Measurements from ENCODE around the gene NFE2L3.
"Not testable (repeated sequence)": the region's sequence is repeated elsewhere in the genome, so short reads cannot be mapped to it uniquely, and the experiment has no call there.

The NFE2L3 gene

DNA sequence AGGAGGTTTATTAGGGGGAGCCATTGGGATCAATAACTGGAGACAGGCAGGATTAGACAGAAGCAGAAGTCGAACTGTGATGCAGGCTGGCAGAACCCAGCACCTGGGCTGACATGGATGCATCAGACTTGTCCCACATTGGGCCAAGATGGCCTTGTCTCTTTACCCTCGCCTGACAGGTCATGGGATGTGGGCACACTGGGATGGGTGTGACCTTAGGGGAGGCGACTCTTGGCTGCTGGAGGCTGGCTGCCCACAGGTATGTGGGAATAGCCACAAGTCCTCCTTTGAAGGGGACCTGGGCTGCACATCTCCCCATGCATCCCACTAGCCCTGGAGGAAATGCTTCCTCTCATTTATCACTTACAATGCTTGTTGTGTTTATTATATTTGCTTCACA, 17.3 kb downstream of the NFE2L3 start:
- DNase-seq: no peak

DNA sequence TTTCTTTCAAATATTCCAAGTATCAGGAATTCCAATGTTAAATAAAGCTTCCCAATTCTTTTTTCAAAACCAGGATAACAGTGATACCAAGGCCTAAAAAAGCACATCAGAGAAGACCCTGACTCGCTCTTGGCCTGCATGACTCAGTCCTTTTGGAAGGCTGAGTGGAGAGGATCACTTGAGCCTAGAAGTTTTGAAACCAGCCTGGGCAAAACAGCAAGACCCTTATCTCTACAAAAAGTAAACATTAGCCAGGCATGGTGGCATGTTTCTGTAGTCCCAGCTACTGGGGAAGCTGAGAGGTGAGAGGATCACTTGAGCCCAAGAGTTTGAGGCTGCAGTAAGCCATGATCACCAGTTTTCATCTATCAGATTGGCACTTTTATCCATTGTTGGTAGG, 18.7 kb downstream of the NFE2L3 start:
- DNase-seq: no peak

DNA sequence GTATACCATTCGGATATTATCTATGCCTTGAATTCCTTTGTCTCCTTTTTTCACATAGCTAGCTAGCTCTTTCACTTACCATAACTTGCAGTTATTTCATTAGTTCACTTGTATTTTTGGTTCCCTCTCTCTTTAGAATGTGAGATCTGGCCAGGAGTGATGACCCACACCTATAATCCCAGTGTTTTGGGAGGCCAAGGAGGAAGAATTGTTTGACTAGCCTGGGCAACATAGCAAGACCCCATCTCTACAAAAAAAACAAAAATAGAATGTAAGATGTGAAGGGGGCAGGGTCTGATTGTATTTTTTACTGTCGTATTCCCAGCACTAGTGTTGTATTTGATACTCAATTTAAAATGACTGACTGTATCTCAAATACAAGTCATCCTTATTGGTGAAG, 19.6 kb downstream of the NFE2L3 start:
- no peak for DNase-seq

DNA sequence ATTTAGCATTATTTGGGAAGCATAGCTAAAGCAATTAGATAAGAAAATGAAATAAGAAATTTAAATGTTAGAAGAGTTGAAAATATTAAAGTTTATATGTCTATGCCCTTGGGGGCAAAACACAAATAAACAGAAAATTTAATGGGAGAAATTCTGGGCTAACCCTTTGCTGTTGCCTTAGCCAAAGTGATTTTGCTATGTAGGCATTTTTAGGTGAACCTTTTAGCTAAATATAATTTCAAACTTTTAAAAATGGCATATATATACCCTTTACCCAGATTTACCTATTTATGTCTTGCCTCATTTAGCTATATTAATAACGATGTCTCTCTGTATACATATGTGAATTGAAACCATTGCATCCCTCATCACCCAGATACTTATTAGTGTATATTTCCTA, 20.1 kb downstream of the NFE2L3 start:
- no peak for DNase-seq

DNA sequence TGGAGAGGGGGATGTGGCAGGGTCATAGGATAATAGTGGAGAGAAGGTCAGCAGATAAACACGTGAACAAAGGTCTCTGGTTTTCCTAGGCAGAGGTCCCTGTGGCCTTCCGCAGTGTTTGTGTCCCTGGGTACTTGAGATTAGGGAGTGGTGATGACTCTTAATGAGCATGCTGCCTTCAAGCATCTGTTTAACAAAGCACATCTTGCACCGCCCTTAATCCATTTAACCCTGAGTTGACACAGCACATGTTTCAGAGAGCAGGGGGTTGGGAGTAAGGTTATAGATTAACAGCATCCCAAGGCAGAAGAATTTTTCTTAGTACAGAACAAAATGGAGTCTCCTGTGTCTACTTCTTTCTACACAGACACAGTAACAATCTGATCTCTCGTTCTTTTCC, 23.9 kb downstream of the NFE2L3 start:
- not testable (repeated sequence) for DNase-seq

DNA sequence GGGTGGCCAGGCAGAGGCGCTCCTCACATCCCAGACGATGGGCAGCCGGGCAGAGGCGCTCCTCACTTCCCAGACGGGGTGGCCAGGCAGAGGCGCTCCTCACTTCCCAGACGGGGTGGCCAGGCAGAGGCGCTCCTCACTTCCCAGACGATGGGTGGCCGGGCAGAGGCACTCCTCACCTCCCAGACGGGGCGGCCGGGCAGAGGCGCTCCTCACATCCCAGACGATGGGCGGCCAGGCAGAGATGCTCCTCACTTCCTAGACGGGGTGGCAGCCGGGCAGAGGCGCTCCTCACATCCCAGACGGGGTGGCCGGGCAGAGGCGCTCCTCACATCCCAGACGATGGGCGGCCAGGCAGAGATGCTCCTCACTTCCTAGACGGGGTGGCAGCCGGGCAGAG, 24.7 kb downstream of the NFE2L3 start:
- DNase-seq: not testable (repeated sequence)

DNA sequence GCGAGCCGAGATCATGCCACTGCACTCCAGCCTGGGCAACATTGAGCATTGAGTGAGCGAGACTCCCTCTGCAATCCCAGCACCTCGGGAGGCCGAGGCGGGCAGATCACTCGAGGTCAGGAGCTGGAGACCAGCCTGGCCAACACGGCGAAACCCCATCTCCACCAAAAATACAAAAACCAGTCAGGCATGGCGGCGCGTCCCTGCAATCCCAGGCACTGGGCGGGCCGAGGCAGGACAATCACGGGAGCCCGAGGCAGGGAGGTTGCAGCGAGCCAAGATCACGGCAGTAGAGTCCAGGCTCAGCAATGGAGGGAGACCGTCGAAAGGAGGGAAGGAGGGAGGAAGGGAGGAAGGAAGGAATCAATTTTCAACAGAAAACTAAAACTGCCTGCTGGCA, 25.3 kb downstream of the NFE2L3 start:
- DNase-seq: not testable (repeated sequence)

DNA sequence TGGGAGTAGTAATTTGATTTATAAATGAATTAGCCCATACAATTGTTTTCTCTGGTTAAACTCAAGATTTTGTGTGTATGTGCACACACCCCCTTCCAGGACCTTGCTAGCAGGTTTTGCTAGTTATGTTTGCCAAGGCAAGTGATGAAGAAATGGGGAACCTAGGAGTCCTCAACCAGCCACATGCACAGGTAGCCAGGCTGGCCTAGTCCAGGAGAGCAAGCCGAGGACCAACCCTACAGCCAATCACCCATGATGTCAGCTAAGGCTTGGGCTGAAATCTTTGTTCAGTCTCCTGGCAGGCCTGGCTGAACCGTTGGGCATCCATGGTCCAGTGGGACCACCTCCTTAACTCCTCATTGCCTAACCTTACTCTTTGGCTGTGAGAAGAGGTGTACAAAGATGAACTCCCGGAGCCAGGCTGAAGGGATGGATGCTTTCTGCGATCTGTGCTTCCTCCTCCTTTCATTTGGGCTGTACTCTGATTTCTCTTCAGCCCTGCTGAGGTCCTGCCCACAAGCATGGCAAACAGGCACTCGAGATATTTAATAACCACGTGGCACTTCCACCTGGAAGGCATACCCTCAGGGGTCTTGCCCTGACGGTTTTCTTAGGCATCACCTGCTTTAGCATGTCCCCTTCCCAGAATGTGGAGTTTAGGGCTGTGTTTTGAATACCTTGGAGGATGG, 26.4 kb downstream of the NFE2L3 start:
- DNase-seq: no peak

DNA sequence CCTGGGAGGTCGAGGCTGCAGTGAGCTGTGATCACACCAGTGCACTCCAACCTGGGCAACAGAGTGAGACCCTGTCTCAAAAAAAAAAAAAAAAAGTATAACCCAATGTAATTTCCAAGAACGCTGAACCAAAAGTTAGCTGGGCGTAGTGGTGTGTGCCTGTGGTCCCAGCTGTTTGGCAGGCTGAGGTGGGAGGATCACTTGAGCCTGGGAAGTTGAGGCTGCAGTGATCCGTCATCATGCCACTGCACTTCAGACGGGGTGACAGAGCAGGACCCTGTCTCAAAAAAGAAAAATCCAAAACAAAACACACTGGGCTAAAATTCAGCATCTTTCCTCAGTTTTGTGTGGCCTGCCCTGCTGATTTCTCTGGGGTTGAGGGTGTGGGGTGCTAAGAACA, 27.4 kb downstream of the NFE2L3 start:
- no peak for DNase-seq

DNA sequence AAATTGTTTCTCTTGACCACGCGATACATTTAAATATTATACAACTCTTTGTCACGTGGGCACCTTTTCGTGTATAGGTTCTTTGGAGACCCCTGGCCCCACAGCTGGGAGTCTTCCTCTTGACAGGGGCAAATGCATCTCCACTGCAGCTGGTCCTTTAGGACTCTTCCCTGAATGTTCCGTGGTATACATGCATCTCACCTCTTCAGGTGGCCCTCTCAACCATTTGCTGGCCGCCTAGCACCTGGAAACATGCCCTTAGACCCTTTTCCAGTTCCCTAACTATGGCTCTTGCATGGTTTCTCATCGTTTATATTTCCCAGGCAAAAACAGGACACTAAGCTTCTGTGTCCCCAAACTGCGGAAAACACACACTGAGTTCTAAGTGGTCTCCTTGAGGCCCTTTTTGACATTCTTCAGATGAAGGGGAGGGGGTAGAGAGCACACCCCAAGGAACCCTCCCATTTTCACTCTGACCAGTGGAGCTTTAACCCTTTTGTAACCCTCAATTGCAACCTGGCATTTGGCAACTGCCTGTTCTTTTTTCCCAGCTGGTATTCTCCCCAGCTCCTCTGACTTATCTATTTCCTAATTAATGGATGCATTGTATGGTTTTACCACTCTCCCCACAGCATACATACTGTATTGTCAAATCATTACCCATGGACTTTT, 28.0 kb downstream of the NFE2L3 start:
- DNase-seq: no peak

DNA sequence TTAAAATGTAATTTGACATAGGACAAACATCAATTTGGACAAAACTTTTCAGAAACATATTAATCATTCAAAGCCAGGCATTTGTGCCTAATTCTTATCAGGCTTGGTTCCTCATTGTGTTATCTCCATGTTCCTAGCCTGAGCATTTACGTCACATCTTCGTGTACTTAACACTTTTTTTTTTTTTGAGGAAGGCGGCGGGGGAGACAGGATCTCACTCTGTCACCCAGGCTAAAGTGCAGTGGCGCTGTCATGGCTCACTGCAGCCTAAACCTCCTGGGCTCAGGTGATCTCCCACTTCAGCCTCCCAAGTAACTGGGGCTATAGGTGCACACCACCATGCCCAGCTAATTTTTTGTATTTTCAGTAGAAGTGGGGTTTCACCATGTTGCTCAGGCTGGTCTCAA, 28.8 kb downstream of the NFE2L3 start:
- no peak for DNase-seq

DNA sequence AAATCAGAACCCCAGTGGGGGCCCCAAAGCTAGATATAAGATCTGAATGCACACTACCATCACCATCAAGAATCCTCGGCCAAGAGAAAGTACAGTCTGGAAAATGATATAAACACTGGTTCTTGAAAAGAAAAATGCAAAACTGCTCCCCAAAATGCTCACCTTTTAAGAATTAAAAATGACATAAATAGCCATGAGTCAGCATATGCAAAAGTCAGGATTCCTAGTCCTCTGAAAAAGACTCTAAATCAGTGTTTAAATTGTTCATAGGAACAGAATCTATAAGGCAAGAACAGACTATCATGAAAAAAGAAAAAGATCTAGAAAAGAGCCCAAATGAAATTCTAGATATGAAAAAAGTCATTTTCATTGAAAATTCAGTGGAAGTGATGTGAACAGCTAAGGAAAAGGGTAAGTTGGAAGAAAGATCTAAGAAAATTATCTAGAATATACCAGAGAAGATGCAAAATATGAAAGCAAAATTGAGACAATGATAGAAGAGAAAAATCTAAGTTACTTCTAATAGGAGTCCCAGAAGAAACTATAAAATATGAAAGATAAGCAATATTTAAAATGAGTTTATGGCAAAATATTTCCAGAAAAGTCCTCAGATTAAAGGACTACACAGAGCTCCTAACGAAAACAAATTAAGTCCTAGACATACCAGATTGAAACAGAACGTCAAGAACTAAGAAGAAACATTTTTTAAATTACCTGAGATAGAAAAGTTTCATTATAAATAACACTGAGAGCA, 29.7 kb downstream of the NFE2L3 start:
- no peak for DNase-seq

DNA sequence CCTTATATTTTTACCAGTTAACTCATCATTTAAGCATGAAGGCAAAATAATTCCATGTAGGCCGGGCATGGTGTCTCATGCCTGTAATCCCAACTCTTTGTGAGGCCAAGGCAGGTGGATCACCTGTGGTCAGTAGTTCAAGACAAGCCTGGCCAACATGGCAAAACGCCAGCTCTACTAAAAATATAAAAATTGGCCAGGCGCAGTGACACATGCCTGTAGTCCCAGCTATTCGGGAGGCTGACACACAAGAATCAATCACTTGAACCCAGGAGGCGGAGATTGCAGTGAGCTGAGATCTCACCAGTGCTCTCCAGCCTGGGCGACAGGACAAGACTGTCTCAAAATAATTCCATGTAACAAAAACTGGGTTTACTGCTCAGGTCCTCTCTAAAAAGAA, 30.3 kb downstream of the NFE2L3 start:
- no peak for DNase-seq

DNA sequence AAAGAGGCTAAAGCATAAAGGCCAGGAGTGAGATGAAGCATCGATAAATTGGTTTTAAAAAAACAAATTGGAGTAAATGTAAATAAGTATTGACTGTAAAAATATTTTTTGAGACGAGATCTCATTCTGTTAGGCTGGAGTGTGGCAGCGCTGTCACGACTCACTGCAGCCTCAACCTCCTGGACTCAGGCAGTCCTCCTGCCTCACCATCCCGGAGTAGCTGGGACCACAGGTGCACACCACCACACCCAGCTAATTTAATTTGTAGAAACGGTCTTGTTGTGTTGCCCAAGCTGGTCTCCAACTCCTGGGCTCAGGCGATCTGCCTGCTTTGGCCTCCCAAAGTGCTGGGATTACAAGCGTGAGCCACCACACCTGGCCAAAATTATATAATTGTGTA, 30.7 kb downstream of the NFE2L3 start:
- no peak for DNase-seq

DNA sequence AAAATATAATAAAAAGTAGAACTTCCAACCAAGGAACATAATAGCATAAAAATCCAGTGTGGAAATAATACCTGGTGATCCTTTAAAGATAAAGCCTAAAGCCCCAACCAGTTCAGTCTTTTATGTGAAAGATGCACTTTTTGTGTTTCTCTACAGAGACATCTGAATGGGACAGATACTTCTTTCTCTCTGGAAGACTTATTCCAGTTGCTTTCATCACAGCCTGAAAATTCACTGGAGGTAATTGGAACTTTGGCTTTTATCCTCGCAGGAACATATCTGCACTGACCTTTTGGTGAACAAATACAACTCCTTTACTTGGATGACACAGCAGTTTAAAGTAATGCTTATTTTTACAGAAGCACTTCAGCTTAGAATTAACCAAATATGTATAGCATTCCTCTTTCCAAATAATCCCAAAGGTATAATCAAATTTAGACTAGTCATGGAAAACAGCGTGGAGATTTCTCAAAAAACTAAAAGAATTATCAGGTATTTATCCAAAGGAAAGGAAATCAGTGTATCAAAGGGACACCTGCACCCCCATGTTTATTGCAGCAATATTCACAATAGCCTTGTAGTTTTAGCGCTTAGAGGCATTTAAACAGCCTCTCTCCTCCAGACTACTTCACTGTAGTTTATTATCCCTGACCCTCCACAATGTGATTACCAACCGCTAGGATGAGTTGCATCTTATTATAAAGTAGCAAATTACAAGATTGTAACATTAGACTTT, 31.7 kb downstream of the NFE2L3 start:
- no peak for DNase-seq

DNA sequence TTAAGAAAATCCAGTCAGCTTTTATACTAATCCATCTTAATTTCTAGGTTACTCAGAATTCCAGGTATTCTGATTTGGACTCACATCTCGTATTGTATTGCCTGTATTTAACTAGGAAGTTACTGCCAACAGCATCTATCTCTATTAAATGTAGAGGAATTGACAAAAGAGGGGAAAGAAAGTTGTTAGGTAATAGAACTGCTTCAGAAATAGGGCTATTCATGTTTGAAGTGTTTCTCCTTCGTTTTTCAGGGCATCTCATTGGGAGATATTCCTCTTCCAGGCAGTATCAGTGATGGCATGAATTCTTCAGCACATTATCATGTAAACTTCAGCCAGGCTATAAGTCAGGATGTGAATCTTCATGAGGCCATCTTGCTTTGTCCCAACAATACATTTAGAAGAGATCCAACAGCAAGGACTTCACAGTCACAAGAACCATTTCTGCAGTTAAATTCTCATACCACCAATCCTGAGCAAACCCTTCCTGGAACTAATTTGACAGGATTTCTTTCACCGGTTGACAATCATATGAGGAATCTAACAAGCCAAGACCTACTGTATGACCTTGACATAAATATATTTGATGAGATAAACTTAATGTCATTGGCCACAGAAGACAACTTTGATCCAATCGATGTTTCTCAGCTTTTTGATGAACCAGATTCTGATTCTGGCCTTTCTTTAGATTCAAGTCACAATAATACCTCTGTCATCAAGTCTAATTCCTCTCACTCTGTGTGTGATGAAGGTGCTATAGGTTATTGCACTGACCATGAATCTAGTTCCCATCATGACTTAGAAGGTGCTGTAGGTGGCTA, 32.5 kb downstream of the NFE2L3 start:
- DNase-seq: not testable (repeated sequence)

DNA sequence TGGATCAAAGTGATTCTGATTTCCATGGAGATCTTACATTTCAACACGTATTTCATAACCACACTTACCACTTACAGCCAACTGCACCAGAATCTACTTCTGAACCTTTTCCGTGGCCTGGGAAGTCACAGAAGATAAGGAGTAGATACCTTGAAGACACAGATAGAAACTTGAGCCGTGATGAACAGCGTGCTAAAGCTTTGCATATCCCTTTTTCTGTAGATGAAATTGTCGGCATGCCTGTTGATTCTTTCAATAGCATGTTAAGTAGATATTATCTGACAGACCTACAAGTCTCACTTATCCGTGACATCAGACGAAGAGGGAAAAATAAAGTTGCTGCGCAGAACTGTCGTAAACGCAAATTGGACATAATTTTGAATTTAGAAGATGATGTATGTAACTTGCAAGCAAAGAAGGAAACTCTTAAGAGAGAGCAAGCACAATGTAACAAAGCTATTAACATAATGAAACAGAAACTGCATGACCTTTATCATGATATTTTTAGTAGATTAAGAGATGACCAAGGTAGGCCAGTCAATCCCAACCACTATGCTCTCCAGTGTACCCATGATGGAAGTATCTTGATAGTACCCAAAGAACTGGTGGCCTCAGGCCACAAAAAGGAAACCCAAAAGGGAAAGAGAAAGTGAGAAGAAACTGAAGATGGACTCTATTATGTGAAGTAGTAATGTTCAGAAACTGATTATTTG, 33.3 kb downstream of the NFE2L3 start:
- no peak for DNase-seq

DNA sequence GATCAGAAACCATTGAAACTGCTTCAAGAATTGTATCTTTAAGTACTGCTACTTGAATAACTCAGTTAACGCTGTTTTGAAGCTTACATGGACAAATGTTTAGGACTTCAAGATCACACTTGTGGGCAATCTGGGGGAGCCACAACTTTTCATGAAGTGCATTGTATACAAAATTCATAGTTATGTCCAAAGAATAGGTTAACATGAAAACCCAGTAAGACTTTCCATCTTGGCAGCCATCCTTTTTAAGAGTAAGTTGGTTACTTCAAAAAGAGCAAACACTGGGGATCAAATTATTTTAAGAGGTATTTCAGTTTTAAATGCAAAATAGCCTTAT, 33.8 kb downstream of the NFE2L3 start:
- DNase-seq: no peak

DNA sequence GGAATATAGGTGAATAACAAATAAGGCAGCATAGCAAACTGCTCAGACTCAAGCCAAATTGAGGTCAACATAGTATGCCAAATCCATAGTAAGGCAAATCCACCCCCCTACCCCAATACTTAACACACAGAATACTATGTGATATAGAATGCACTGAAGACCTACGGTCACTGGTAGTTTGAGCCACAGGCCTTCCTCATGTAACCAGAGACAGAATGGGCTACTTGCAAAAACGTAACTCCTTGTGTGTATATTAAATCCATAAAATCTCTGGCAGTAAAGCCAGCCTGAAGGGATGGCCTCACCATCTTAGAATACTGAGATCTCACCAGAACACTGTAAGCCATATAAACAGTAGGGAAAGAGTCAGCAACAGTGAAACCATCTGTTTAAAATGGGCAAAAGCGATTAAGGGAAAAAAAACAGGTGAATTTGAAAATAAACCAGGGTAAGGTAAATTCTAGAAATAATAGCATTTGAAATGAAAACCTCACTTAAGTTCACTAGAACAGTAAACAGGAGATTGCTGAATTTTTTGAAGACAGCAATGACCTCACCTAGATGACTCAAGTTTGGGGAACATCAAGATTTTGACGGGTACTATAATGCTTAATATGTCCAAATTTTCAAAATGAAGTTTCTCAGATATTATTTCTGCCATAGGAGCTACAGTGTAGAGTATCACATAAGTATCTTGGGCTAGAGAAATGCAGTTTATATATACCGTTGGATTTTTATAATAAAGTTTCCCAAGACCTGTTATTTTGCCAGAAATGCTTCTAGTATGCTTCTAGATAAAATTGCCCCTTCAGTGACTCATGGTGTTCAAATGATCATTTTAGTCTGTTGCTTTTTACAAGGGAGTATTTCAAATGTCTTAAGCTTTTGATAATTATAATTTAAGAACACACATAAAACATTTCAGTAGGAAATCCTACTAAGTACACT, 34.6 kb downstream of the NFE2L3 start:
- no peak for DNase-seq

DNA sequence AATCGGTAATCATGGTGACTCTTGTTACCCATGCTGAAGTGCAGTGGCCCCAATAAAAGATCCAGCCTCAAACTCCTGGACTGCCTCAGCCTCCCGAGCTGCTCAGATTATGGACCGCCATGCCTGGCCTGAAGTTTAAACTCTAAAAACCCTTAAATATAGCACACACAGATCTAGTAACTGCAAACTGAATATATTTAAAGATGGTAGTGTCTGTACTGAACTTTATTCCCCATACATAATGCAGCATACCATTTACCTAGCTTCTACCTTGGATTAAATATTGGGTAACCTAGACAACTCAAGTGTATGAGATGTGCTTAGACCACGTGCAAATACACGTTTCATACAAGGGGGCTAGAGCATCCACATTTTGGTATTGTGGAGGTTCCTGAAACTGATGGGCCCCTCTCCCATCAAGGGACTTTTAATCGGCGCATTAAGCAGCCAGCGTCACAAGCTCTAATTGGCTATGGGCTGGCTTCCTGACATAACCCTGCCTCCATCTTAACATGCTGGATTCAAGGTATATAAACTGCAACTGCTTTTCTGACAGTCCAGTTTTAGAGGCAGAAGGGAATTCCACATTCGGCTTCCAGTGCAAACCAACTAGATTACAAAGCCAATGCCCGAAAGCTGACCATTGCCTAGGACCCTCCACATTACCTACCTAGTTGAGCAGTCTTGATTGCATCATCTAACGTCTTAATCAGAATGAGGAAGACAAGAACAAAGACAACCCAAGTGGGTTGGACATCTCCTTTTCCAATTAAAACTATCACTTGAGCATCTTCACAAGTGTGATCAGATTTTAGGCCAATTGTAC, 35.6 kb downstream of the NFE2L3 start:
- peak; percentile 75 for DNase-seq

Measured in activated CD8-positive, alpha-beta memory T cell treated with anti-CD3 and anti-CD28 coated beads for 24 hours (primary cell).